Left lobe of liver (tissue), 2 donors: ENCODE results near the gene ABCB8. TPM values are rescaled to one million over a fixed set of nuclear protein-coding genes. Genes with fewer than 3 reads are reported as not detected.
"Not testable (repeated sequence)": the region's sequence is repeated elsewhere in the genome, so short reads cannot be mapped to it uniquely, and the experiment has no call there.

Experiments used
- ATAC-seq: fragments of 200-7000 bp; cut with Tn5 transposase; one replicate; pipeline ENCODE4 v1.9.1; 2020; ENCODE audit warnings: mild to moderate bottlenecking, moderate library complexity
- DNase-seq: peaks from one replicate; pipeline ENCODE4 v3.0.0-alpha.2; 2020; ENCODE audit warnings: low spot score
- total RNA-seq: library from RNA; stranded (reverse); gene quantifications from one replicate; pipeline ENCODE4 v1.2.1, GENCODE V29; 2021
- donor health status: DM: no; HTN: no; CAD: no; lungs with moderate emphysema.
- donor health status: DM: no; HTN: yes; CAD: no.

Gene ABCB8
- total RNA-seq, 1 donor from 2014 or later = 29.1 TPM

GRCh38 chr7:150997075-150997511, 31.2 kb upstream of the ABCB8 start:
- DNase-seq (no peak), ATAC-seq (no peak)

- ATAC-seq (no peak), DNase-seq (no peak)
These were observed 30.4 kb upstream of the ABCB8 start for GRCh38 chr7:150997817-150998216.

GRCh38 chr7:150998341-150998740, 29.9 kb upstream of the ABCB8 start:
- DNase-seq = no peak

GRCh38 chr7:150999001-150999400, 29.2 kb upstream of the ABCB8 start:
- ATAC-seq (no peak), DNase-seq (no peak)

More at GRCh38 chr7:150998341-150998740, 29.9 kb upstream of the ABCB8 start:
- ATAC-seq = no peak

- ATAC-seq = no peak
- no peak for DNase-seq
These were observed 28.6 kb upstream of the ABCB8 start for GRCh38 chr7:150999497-151000230.

GRCh38 chr7:151000897-151001495, 27.3 kb upstream of the ABCB8 start:
- DNase-seq (no peak), ATAC-seq (no peak)

- DNase-seq = no peak
These were observed 26.7 kb upstream of the ABCB8 start for GRCh38 chr7:151001546-151001945.

GRCh38 chr7:151003572-151003971, 24.7 kb upstream of the ABCB8 start:
- ATAC-seq (no peak), DNase-seq (no peak)

More at GRCh38 chr7:151001546-151001945, 26.7 kb upstream of the ABCB8 start:
- ATAC-seq = no peak

- no peak for DNase-seq
- ATAC-seq = no peak
These were observed 22.7 kb upstream of the ABCB8 start for GRCh38 chr7:151005566-151005965.

- DNase-seq (no peak), ATAC-seq (no peak)
These were observed 21.5 kb upstream of the ABCB8 start for GRCh38 chr7:151006590-151007300.

- DNase-seq (no peak), ATAC-seq (peak; percentile 48)
These were observed 20.8 kb upstream of the ABCB8 start for GRCh38 chr7:151007469-151007898.

- peak; percentile 58 for ATAC-seq
- DNase-seq = no peak
These were observed 20.1 kb upstream of the ABCB8 start for GRCh38 chr7:151008143-151008510.

- peak; percentile 68 for DNase-seq
These were observed 19.5 kb upstream of the ABCB8 start for GRCh38 chr7:151008511-151009323.

GRCh38 chr7:151009327-151010036, 18.8 kb upstream of the ABCB8 start:
- no peak for ATAC-seq
- no peak for DNase-seq

More at GRCh38 chr7:151008511-151009323, 19.5 kb upstream of the ABCB8 start:
- ATAC-seq = peak; percentile 64

- DNase-seq = no peak
- no peak for ATAC-seq
These were observed 18.3 kb upstream of the ABCB8 start for GRCh38 chr7:151010037-151010306.

GRCh38 chr7:151010307-151011096, 17.7 kb upstream of the ABCB8 start:
- no peak for ATAC-seq
- DNase-seq = no peak

GRCh38 chr7:151011097-151011409, 17.2 kb upstream of the ABCB8 start:
- DNase-seq = no peak
- ATAC-seq = no peak

GRCh38 chr7:151011616-151012015, 16.6 kb upstream of the ABCB8 start:
- not testable (repeated sequence) for DNase-seq, ATAC-seq

- no peak for ATAC-seq
- no peak for DNase-seq
These were observed 16.1 kb upstream of the ABCB8 start for GRCh38 chr7:151012031-151012692.
